PFSK-1 (cell line): Measurements from ENCODE around the gene KIF19.

Experiments used
- FOXP2 ChIP-seq: optimal IDR thresholded peaks from 2 replicates; pipeline ENCODE3; 2011; ENCODE audit warnings: borderline replicate concordance, control low read depth, inconsistent platforms; ENCODE audit not compliant: insufficient read depth; ENCODE audit errors: extremely low read length, extremely low read depth
- POLR2AphosphoS5 ChIP-seq: IDR thresholded peaks from 2 replicates; pipeline ENCODE4 v1.6.1; 2012; ENCODE audit warnings: low read depth, mild to moderate bottlenecking, control low read depth, low read length, moderate library complexity
- REST ChIP-seq, 2 experiments: IDR thresholded peaks; 2 replicates each; pipeline versions ENCODE4 v1.6.1 to v1.8.0; 2011 to 2012; ENCODE audit warnings: low read depth in 2 of 2, low read length in 2 of 2, control low read depth in 1 of 2, inconsistent platforms in 1 of 2, mild to moderate bottlenecking in 1 of 2, moderate library complexity in 1 of 2; ENCODE audit not compliant: insufficient read depth in 1 of 2
- SIN3A ChIP-seq: IDR thresholded peaks from 2 replicates; pipeline ENCODE4 v1.6.1; 2012; ENCODE audit warnings: mild to moderate bottlenecking, low read length, moderate library complexity, borderline replicate concordance; ENCODE audit not compliant: insufficient read depth
- TAF1 ChIP-seq: IDR thresholded peaks from 2 replicates; pipeline ENCODE4 v1.6.1; 2012; ENCODE audit warnings: low read length, control low read depth, borderline replicate concordance; ENCODE audit not compliant: insufficient read depth

Gene KIF19

GRCh38 chr17:74290340-74290739 is 35.7 kb upstream of the KIF19 start:
- TF ChIP-seq POLR2AphosphoS5 (no peak), SIN3A (no peak), REST (IDR thresholded peaks at IDR 0.05; ENCODE audit: insufficient read depth in 1 of 2, low read depth in 2 of 2, low read length in 2 of 2) (no peak), FOXP2 (no peak), TAF1 (no peak)

GRCh38 chr17:74292495-74292894 is 33.5 kb upstream of the KIF19 start:
- TF ChIP-seq REST (IDR thresholded peaks at IDR 0.05; ENCODE audit: insufficient read depth in 1 of 2, low read depth in 2 of 2, low read length in 2 of 2) (no peak), SIN3A (no peak), TAF1 (no peak), FOXP2 (no peak), POLR2AphosphoS5 (no peak)

GRCh38 chr17:74295625-74296547 is 30.1 kb upstream of the KIF19 start:
- TF ChIP-seq REST (IDR thresholded peaks at IDR 0.05; ENCODE audit: insufficient read depth in 1 of 2, low read depth in 2 of 2, low read length in 2 of 2), result no peak
- TF ChIP-seq POLR2AphosphoS5, result no peak
- no peak for TF ChIP-seq SIN3A
- TF ChIP-seq TAF1, result no peak
- TF ChIP-seq FOXP2, result no peak

- TF ChIP-seq REST (IDR thresholded peaks at IDR 0.05; ENCODE audit: insufficient read depth in 1 of 2, low read depth in 2 of 2, low read length in 2 of 2), result no peak
- TF ChIP-seq FOXP2, result no peak
- no peak for TF ChIP-seq POLR2AphosphoS5
- no peak for TF ChIP-seq SIN3A
- no peak for TF ChIP-seq TAF1
Measured at GRCh38 chr17:74296548-74296936, 29.5 kb upstream of the KIF19 start.
